HG02870 (cell line): ENCODE results near the gene ITGA3.

Experiments used
- ATAC-seq: cut with Tn5 transposase; IDR thresholded peaks from one replicate; pipeline ENCODE4 v1.9.1; 2021; ENCODE audit warnings: mild to moderate bottlenecking, moderate library complexity; ENCODE audit not compliant: unreplicated experiment

The ITGA3 gene

DNA sequence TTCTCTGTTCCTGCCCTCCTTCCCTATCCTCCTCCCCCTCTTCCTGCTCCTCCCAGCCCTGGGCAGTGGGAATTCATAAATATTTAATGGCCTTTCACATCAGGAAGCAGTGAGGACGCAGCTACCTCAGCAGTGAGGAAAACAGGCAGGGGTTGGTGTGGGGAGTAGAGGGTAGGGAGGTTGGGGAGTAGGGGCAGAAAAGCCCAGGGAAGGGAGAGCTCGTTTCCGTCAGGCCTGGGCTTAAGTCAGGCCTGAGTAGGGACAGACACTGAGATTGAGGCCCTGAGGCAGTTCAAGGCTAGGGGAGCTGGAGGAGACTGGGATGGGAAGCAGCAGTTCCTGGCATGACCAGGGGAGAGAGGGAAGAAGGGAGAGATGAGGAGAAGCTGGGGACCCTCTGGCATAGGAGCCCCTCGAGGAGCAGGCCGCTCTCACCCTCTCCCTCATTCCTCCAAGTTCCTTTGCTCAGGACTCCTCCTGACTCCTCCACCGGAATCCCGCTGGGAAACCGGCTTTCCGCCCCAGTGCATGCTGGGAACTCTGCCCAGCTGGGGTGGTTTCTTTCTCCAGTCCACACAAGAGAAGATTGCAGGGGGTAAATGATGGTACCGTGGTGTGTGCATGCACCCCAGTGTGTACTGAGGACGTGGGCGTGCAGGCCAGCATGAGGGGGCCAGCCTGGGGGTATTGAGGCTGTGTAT, 67.9 kb downstream of the ITGA3 start:
- ATAC-seq: no peak

DNA sequence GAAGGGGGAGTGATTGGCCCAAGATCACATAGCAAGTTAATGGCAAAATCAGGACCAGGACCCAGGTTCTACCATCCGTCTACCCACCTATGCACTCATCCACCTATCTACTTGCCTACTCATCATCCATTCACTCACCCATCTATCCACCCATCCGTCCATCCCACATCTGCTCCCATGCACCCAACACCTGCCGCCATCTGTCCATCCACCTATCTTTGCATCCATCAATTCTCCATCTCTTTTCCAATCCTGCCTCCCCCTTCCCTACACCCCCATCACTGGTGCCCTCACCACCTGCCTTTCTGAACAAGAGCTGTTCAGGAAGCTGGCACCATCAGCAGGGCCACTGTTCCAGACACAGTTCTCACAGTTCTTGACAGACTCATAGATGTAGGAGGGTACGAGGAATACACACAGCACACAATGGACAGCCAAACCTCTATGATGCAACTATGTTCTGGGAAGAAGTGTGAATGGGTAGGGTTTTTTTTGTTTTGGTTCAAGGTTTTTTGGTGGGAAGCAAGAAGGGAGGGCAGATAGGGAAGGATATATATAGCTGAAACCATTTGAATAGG, 69.6 kb downstream of the ITGA3 start:
- ATAC-seq: no peak

- ATAC-seq: no peak
These were observed 71.9 kb downstream of the ITGA3 start for GRCh38 chr17:50127697-50128361.

GRCh38 chr17:50128441-50129352, 72.8 kb downstream of the ITGA3 start:
- no peak for ATAC-seq

DNA sequence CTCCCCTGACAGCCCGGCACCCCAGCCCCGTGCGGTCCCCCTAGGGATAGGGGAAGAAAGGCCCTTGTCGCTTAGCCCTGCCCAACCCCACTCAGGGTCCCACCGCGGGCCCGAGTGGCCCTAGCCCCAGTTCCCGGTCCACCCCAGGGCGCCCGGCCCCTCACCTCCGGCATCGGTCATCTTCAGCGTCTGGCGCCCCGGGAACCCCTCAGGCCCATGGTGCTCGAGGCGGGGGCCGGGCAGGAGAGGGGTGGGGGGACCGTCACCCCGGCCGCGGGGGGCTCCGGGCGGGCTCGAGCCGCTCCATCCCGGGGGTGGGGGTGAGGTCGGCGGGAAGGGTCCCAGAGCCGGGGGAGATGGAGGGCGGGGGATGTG, 73.4 kb downstream of the ITGA3 start:
- ATAC-seq: no peak

DNA sequence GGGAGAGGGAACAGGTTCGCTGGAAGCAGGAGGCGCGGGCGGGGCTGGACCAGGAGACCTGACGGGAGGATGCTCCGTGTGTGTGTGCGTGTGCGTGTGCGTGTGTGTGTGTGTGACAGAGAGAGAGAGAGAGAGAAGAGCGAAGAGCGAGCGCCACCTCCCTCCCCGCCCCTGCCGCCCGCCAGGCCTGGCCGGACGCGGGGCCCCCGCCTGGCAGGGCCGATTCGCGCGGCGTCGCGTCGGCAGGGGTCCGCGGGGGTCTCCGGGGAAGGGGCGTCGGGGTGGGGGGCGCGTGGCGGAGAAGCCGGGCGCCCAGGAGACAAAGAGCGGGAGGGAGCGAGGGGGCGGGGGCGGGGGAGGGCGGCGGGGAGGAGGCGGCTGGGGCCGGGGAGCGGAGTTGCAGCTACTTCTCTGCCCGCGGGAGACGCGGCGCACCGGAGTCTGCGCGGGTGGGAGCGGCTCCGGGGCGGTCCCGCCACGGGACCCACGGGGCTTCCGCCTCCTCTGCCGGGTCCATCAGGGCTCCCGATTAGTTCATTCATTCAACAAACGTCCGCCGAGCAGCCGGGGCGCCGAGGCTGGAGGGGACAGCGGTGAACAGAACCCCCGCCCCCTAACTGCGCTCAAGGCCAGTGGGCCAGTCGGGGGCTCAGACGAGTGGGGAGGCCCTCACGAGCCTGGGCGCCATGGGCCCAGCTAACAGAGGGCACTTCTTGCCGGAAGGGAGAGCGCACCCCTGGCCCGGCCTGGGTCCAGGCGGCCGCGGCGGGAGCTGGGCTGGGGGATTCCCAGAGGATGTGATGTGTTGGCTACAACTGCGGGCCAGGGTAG, 74.0 kb downstream of the ITGA3 start, which contains the start of gene SAMD14:
SAMD14 (minus strand) TSS at position 433 of the 831 bp plus-strand sequence. CDS start 5,201 bp downstream, outside the sequence.
- no peak for ATAC-seq

GRCh38 chr17:50130559-50131305, 74.8 kb downstream of the ITGA3 start:
- no peak for ATAC-seq

DNA sequence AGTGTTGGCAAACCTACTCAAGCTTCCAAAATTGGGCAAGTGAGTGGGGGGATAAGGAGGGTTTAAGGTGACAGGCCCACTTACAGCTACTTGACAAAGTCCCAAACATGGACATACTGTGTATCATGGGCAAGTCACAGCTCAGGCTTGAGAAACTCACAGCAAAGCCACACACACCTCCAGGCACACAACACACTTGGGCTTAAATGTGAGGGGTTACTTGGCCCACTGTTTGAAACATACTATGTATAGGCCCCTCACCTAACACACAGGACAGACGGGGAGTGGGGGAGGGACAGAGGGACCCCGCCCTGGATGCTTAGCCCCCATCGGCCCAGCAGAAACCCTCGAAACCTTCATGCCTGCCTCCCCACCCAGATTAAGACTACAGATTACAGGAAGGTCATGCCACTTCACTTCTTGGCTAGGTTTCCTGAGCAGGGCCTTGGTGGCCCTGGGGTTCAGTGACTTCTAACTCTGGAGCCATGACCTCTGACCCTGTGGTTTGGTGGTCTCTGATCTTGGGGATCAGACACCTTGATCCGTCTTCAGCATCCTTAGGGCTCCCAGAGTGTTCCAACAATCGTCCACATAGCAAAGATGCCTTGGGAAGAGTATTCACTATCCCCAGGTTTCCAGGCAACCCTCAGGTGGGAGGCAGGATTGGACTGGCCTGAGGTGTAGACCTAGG, 76.3 kb downstream of the ITGA3 start:
- no peak for ATAC-seq

DNA sequence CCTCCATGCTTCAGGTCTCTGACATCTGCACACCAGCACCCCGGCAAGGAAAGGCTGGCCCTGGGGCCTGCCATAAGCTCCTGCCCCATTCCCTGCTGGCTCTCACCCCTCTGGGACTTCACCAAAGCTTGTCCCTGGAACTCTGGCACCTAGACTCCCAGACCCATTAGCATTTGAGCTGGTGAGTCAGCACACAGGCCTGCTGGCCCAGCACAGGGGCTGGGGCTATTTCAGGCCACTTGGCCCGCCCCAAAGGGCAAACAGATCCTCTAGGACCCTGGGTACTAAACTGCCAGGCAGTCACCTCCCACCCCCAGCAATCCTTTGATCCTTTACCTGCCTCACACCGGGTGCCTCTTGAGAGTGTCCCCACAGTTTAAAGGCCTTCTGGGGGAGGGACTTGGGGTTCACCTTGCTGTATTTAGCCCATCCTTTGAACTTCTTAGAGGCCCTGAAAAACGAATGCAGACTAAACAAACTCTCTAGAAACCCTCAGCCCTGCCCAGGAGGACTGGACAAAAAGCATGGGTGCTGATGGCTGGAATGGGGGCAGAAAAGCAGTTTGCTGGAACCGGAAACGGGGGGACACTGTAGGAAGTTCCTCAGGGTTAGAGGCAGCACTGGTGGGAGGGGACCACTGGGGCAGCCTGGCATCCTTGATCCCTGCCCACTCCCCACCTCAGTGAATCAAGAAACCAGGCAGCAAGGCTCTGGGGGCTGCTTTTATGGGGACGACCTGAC, 77.3 kb downstream of the ITGA3 start:
- ATAC-seq: no peak

DNA sequence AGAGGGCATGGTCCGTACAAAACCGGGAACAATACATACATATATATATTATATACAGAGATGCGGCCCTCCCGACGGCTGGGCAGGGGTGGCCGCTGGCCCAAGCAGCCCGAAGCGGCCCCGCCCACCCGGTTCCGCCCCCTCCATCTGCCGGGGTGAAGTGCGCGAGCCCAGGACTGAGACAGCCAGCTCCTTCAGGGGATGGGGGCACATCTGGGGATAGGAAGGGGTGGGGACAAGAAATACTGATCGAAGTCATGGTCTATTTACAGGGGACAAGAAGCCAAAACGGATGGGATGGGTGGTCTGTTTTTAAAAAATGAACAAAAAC, 77.8 kb downstream of the ITGA3 start:
- ATAC-seq: no peak

- ATAC-seq: no peak
These were observed 78.5 kb downstream of the ITGA3 start for GRCh38 chr17:50134206-50135110.

- no peak for ATAC-seq
These were observed 79.6 kb downstream of the ITGA3 start for GRCh38 chr17:50135316-50136095.

GRCh38 chr17:50136096-50136687, 80.3 kb downstream of the ITGA3 start:
- ATAC-seq: no peak

DNA sequence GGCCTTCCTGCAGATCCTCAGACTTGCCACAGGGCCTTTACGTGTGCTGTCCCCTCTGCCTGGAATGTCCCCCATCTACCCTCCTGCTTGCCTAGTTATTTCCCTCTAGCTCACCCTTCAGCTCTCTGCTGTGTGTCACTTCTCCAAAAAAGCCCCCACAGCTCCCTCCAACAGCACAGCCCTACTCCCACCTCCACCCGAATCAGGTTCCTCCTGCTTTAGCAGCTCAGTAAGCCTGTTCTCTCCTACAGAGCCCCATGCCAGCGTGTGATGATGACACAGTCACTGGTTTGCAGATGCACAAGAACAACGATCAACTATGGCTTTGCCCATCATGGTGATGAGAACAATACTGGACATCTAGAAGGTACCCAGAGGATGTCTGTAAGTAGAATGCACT, 81.1 kb downstream of the ITGA3 start:
- ATAC-seq: no peak

- no peak for ATAC-seq
These were observed 83.4 kb downstream of the ITGA3 start for GRCh38 chr17:50139185-50139783.
